GM23248 (cell line): ENCODE measurements around the gene GUCA1C. TPM values are rescaled to one million over a fixed set of nuclear protein-coding genes. Genes with fewer than 3 reads are reported as not detected.
A peak's percentile ranks its signal among the peaks of the same experiment; 100 is the strongest.

Experiments
- DNase-seq: peaks from one replicate; pipeline ENCODE4 v3.0.0-alpha.2; 2015
- H2AFZ ChIP-seq: fragments of 200-600 bp; sonication (generic); 2 replicates; pipeline ENCODE4 v1.6.1; 2016; ENCODE audit warnings: antibody characterized with exemption
- H3F3A ChIP-seq: fragments of 200-600 bp; sonication (generic); 2 replicates; pipeline ENCODE4 v1.6.1; 2016; ENCODE audit warnings: mild to moderate bottlenecking, antibody characterized with exemption, mixed run types; ENCODE audit not compliant: insufficient read depth
- H3K27ac ChIP-seq: fragments of 200-600 bp; sonication (generic); 2 replicates; pipeline ENCODE4 v1.5.1; 2016; ENCODE audit warnings: mild to moderate bottlenecking
- H3K27me3 ChIP-seq: fragments of 200-600 bp; sonication (generic); replicated peaks from 2 replicates; pipeline ENCODE4 v1.6.1; 2016; ENCODE audit warnings: mild to moderate bottlenecking; ENCODE audit not compliant: insufficient read depth
- H3K36me3 ChIP-seq: fragments of 200-600 bp; sonication (generic); 2 replicates; pipeline ENCODE4 v1.6.1; 2016; ENCODE audit warnings: low read depth, mild to moderate bottlenecking
- H3K4me1 ChIP-seq: fragments of 200-600 bp; sonication (generic); 2 replicates; pipeline ENCODE4 v1.6.1; 2016; ENCODE audit warnings: mild to moderate bottlenecking; ENCODE audit not compliant: insufficient read depth
- H3K4me2 ChIP-seq: fragments of 200-600 bp; sonication (generic); one replicate; pipeline ENCODE4 v1.6.1; 2016; ENCODE audit warnings: mild to moderate bottlenecking; ENCODE audit not compliant: unreplicated experiment
- H3K4me3 ChIP-seq: fragments of 200-600 bp; sonication (generic); 2 replicates; pipeline ENCODE4 v1.5.1; 2016; ENCODE audit warnings: mild to moderate bottlenecking
- H3K79me2 ChIP-seq: fragments of 200-600 bp; sonication (generic); 2 replicates; pipeline ENCODE4 v1.6.1; 2016; ENCODE audit warnings: mild to moderate bottlenecking; ENCODE audit not compliant: insufficient read depth
- H3K9ac ChIP-seq: fragments of 200-600 bp; sonication (generic); 2 replicates; pipeline ENCODE4 v1.6.1; 2016; ENCODE audit warnings: mild to moderate bottlenecking
- H3K9me2 ChIP-seq: fragments of 200-600 bp; sonication (generic); 2 replicates; pipeline ENCODE4 v1.6.1; 2016; ENCODE audit warnings: mixed run types, mild to moderate bottlenecking, moderate library complexity; ENCODE audit not compliant: insufficient read depth
- H3K9me3 ChIP-seq: fragments of 200-600 bp; sonication (generic); one replicate; pipeline ENCODE4 v1.6.1; 2017; ENCODE audit warnings: low read depth
- H4K20me1 ChIP-seq: fragments of 200-600 bp; sonication (generic); 2 replicates; pipeline ENCODE4 v1.6.0; 2016; ENCODE audit not compliant: insufficient read depth
- EZH2 ChIP-seq: fragments of 200-600 bp; sonication (generic); IDR thresholded peaks from 2 replicates; pipeline ENCODE4 v1.6.1; 2018; ENCODE audit warnings: antibody characterized with exemption, mild to moderate bottlenecking; ENCODE audit not compliant: insufficient read depth, poor library complexity, severe bottlenecking
- EZH2phosphoT487 ChIP-seq: fragments of 200-600 bp; sonication (generic); IDR thresholded peaks from 2 replicates; pipeline ENCODE4 v1.6.1; 2018; ENCODE audit warnings: antibody characterized with exemption, moderate library complexity, mild to moderate bottlenecking, low read depth; ENCODE audit not compliant: insufficient read depth
- WGBS, 2 experiments: methylation state at CpG; one replicate each; pipeline ENCODE4 v1.1.6; 2015 to 2017; ENCODE audit warnings: low lambda C conversion rate in 2 of 2, low coverage in 1 of 2; ENCODE audit errors: missing lambda C conversion rate in 2 of 2; 5-methylcytosine and 5-hydroxymethylcytosine counted together
- in situ Hi-C: fragments of 300-500 bp; cut with MboI; formaldehyde crosslinking; loops from 2 replicates; pipeline ENCODE4 v1.15.0; 2020
- polyA plus RNA-seq: library from polyadenylated mRNA; unstranded; fragments of >200 nt; fragmentation: Nextera tagmentation; extraction: Ambion mirVana; gene quantifications from 2 replicates; pipeline ENCODE4 v1.2.1, GENCODE V29; 2016
- total RNA-seq: library from RNA; depleted of rRNA; stranded (reverse); fragments of >200 nt; shearing (Covaris generic); gene quantifications from 2 replicates; pipeline ENCODE4 v1.2.3, GENCODE V29; 2014; rRNA removed

GUCA1C gene
- total RNA-seq (not detected in 2 replicates), polyA plus RNA-seq (not detected in 2 replicates)

GRCh38 chr3:108953700-108954099 is at the start of gene GUCA1C:
Gene GUCA1C, minus strand, starts transcription at chr3:108953879. Its CDS starts 117 bp downstream, at chr3:108953762.
- WGBS, 2 experiments: 18 to 26% methylated on average over 1 of the region's 1 CpG
- Histone ChIP-seq H4K20me1 (no peaks in the 10 kb centered on the region), H3F3A (no peaks in the 10 kb centered on the region), H2AFZ (no peak within 1 kb of the TSS), H3K4me2 (no peak within 1 kb of the TSS), H3K36me3 (no peaks in the 10 kb centered on the region), H3K27me3 (no peaks in the 10 kb centered on the region), H3K27ac (no peak within 1 kb of the TSS), H3K4me1 (no peaks in the 10 kb centered on the region), H3K4me3 (no peak within 1 kb of the TSS), H3K9me2 (no peaks in the 10 kb centered on the region), H3K9me3 (no peaks in the 10 kb centered on the region), H3K9ac (no peak within 1 kb of the TSS), H3K79me2 (no peaks in the 10 kb centered on the region)
- in situ Hi-C loops: no loop called here
- TF ChIP-seq EZH2phosphoT487 (no peak), EZH2 (no peak)
- no peak for DNase-seq

- Histone ChIP-seq H3K4me2 (no peak overlapping the region), H4K20me1 (no peaks in the 10 kb centered on the region), H3K4me3 (no peak overlapping the region), H3K4me1 (no peaks in the 10 kb centered on the region), H2AFZ (no peak overlapping the region), H3F3A (no peaks in the 10 kb centered on the region), H3K36me3 (no peaks in the 10 kb centered on the region), H3K27ac (no peak overlapping the region), H3K9me3 (no peaks in the 10 kb centered on the region), H3K27me3 (no peaks in the 10 kb centered on the region), H3K9me2 (no peaks in the 10 kb centered on the region), H3K79me2 (no peaks in the 10 kb centered on the region), H3K9ac (no peak overlapping the region)
- 3 to 4% methylated on average over 3 of the region's 3 CpGs for WGBS, 2 experiments
- no peak for TF ChIP-seq EZH2
- no peak for TF ChIP-seq EZH2phosphoT487
- in situ Hi-C loops: no loop called here
- no peak for DNase-seq
Observed at GRCh38 chr3:108998436-108998835, 44.8 kb upstream of the GUCA1C start.

- Histone ChIP-seq H3K27me3 (no peaks in the 10 kb centered on the region), H3K36me3 (no peaks in the 10 kb centered on the region), H4K20me1 (no peaks in the 10 kb centered on the region), H3K4me1 (no peaks in the 10 kb centered on the region), H3K27ac (no peak overlapping the region), H3K9me3 (no peaks in the 10 kb centered on the region), H3K4me2 (no peak overlapping the region), H3K79me2 (no peaks in the 10 kb centered on the region), H2AFZ (no peak overlapping the region), H3K4me3 (no peak overlapping the region), H3F3A (no peaks in the 10 kb centered on the region), H3K9ac (no peak overlapping the region), H3K9me2 (no peaks in the 10 kb centered on the region)
- in situ Hi-C loops: no loop called here
- no peak for DNase-seq
- WGBS, 2 experiments: 2 to 5% methylated on average over 1 of the region's 1 CpG
- no peak for TF ChIP-seq EZH2
- no peak for TF ChIP-seq EZH2phosphoT487
Observed at GRCh38 chr3:108985844-108986243, 32.2 kb upstream of the GUCA1C start.

- no peaks in the 10 kb centered on the region for H4K20me1 ChIP-seq
- no peaks in the 10 kb centered on the region for H3K4me1 ChIP-seq
- in situ Hi-C loops: no loop called here
- no peak overlapping the region for H3K27ac ChIP-seq
- no peak for TF ChIP-seq EZH2
- no peak for TF ChIP-seq EZH2phosphoT487
- no peaks in the 10 kb centered on the region for H3K36me3 ChIP-seq
- H2AFZ ChIP-seq: no peak overlapping the region
- WGBS, 2 experiments: 31 to 42% methylated on average over 1 of the region's 1 CpG
- H3K79me2 ChIP-seq: no peaks in the 10 kb centered on the region
- no peak overlapping the region for H3K4me3 ChIP-seq
- H3K9me2 ChIP-seq: no peaks in the 10 kb centered on the region
- H3F3A ChIP-seq: no peaks in the 10 kb centered on the region
- H3K4me2 ChIP-seq: no peak overlapping the region
- H3K9ac ChIP-seq: no peak overlapping the region
- no peaks in the 10 kb centered on the region for H3K9me3 ChIP-seq
- H3K27me3 ChIP-seq: no peaks in the 10 kb centered on the region
- peak; percentile 2 for DNase-seq
Observed at GRCh38 chr3:108983051-108983450, 29.4 kb upstream of the GUCA1C start.

- in situ Hi-C loops: no loop called here
Observed at GRCh38 chr3:108976058-108976457, 22.4 kb upstream of the GUCA1C start.

More at GRCh38 chr3:108976058-108976457, 22.4 kb upstream of the GUCA1C start:
- Histone ChIP-seq H3K4me2 (no peak overlapping the region), H3K36me3 (no peaks in the 10 kb centered on the region), H3K79me2 (no peaks in the 10 kb centered on the region), H3K9ac (no peak overlapping the region), H3K27ac (no peak overlapping the region), H3K4me1 (no peaks in the 10 kb centered on the region), H2AFZ (no peak overlapping the region), H4K20me1 (no peaks in the 10 kb centered on the region), H3K4me3 (no peak overlapping the region), H3K9me3 (no peaks in the 10 kb centered on the region), H3F3A (no peaks in the 10 kb centered on the region), H3K9me2 (no peaks in the 10 kb centered on the region), H3K27me3 (no peaks in the 10 kb centered on the region)
- TF ChIP-seq EZH2 (no peak), EZH2phosphoT487 (no peak)
- 69 to 77% methylated on average over 2 of the region's 2 CpGs for WGBS, 2 experiments
- no peak for DNase-seq
